ENCODE results near the gene WIF1.

The WIF1 gene, protein sequence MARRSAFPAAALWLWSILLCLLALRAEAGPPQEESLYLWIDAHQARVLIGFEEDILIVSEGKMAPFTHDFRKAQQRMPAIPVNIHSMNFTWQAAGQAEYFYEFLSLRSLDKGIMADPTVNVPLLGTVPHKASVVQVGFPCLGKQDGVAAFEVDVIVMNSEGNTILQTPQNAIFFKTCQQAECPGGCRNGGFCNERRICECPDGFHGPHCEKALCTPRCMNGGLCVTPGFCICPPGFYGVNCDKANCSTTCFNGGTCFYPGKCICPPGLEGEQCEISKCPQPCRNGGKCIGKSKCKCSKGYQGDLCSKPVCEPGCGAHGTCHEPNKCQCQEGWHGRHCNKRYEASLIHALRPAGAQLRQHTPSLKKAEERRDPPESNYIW

GRCh38 chr12:65121049-65121955, at the start of gene WIF1:
TSS of gene WIF1 (minus strand) at chr12:65121305. CDS start at chr12:65121191, 114 bp downstream.
- DNase-seq, result no peak

DNA sequence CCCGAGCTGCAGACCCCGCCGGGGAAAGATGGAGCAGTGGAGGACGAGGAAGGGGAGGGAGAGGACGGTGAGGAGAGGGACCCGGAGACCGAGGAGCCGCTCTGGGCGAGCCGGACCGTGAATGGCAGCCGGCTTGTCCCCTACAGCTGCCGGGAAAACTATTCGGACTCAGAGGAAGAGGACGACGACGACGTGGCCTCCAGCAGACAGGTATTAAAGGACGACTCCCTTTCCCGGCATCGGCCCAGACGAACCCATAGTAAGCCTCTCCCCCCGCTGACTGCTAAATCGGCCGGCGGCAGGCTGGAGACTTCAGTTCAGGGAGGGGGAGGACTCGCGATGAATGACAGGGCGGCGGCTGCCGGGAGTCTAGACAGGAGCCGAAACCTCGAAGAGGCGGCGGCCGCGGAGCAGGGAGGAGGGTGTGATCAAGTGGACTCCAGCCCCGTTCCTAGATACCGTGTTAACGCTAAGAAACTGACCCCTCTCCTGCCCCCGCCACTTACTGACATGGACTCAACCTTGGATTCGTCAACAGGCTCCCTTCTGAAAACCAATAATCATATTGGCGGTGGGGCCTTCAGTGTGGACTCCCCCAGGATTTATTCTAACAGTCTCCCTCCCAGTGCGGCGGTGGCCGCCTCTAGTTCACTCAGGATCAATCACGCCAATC, 49.2 kb upstream of the WIF1 start:
- DNase-seq, result peak; percentile 71

- DNase-seq, result peak; percentile 94
These were observed 48.5 kb upstream of the WIF1 start, which contains the start of gene LEMD3 for GRCh38 chr12:65169320-65170208. TSS of gene LEMD3 (plus strand) at chr12:65169583. CDS start at chr12:65169597, 14 bp downstream.

DNA sequence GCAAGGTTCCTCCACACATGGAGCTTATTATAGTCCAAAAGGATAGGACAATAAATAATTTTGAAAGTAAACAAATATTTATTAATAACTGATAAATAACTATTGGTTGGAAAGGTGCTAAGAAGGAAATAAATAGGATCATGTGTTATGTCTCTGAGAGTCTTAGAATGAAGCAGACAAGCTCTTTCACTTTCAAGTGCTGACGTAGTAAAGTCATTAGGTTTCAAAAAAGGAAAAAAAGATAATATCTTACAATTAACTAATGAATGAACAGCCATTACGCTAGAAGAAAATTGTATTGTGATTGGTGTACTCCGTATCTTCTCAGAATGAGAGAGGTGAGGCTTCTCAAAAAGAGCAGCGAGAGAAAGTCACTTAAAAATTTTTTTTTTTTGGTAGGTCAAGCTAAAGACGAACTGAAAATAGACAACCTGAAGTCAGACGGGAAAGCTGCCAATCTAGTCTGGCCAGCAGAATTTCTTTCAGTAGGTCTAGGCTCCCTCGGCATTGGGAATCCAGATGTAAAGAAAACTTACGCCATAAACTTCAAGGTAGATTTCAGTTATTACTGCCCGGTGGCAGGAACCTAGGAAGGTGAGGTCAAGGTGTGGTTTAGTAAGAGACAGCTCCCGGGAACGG, 47.7 kb upstream of the WIF1 start:
- DNase-seq, result no peak

DNA sequence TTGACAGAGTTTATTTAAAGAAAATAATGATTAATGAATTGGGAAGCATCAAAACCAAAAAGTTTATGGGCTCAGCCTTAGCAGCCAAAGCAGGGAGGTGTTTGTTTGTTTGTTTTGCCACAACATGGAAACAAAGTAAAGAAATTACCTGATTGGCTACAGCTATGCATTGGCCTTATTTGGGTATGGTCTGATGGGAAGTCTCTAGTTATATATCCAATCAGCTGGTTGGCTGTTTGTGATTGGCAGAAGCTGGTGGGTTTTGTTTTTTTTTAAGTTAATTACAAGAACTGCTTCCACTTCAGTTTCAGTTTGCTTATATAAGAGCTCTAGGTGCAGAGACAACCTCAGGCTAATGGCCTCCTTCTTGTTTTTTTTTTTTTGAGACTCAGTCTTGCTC, 43.7 kb upstream of the WIF1 start:
- DNase-seq, result no peak

GRCh38 chr12:65164244-65164643, 43.1 kb upstream of the WIF1 start:
- DNase-seq, result no peak

DNA sequence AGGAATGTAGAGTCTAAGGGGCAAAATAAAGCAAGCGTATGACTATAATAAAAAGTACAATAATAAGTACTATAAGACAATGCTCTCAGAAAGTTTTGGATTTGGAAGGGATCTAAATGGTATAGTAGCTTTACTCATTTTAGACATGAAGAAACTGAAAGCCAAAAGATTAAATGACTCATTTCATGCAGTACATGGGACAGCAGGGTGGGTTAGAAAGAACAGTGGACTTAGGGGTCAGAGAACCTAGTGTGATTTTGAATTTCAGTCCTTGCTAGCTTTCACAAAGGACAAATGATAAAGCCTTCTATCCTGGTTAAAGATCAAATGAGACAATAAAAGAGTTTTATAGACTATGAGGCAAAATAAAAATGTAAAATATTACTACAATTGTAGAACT, 41.5 kb upstream of the WIF1 start:
- no peak for DNase-seq

DNA sequence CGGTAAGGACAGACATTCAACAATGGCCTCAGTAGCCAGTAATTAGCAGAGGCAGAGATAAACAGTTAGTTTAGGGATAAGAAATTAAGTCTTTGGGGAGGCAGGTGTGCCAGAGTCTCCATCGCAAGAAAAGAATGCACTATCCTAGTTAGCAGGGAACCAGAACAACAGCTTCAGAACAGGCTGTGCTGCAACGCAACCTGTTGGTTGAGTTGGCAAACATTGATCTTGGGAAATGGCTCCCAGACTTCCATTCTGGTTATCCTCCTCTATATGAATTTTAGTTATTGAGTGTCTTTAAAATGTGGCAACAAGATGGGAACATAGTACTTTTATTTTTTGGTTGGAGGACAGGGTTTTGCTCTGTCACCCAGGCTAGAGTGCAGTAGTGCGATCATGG, 36.0 kb upstream of the WIF1 start:
- DNase-seq, result no peak

DNA sequence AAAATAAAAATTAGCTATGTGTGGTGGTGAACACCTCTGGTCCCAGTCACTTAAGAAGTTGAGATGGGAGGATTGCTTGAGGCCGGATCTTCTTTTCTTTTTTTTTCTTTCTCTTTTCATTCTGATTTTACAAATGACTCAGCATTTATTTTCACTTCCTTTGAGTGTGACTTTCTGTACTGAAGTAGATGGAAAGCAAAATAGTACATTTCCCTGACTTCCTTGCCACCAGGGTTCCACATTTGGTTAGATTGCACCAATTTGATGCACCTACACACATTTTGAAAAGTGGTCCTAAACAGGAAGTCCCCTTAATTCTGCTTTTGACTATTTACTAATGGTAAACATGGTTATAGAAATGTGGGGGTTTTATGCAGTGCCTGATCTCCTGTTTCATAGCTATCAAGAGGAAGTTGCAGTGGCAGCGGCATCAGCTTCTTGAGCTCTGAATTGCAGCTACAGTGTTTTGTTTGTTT, 35.3 kb upstream of the WIF1 start:
- no peak for DNase-seq

DNA sequence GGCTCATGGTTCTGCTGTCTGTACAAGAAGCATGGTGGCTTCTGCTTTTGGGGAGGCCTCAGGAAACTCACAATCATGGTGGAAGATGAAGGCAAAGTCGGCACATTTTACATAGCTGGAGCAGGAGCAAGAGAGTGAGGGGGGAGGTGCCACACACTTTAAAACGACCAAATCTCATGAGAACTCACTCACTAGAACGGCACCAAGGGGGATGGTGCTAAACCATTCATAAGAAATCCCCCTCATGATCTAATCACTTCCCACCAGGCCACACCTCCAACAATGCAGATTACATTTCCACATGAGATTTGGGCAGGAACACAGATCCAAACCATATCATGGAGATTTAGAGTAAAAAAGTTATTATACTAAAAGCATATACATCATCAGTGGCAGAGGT, 34.7 kb upstream of the WIF1 start:
- no peak for DNase-seq

DNA sequence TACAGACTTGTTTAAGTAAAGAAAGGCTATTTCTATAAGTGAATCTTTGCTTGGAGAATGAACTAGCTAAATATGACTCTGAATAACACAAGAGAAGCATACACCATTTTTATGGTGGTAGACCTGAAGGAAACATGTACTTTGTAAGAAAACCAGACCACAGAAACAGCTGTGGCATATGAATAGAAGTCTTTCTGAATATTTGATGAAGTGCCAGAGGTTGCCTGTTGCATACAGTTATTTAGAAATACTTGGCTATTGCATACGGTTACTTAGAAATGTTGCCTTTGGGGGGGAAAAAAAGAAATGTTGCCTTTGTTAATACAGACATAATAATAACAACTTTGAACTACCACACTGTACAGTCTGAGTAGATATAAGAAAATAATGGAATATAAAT, 31.5 kb upstream of the WIF1 start:
- no peak for DNase-seq

DNA sequence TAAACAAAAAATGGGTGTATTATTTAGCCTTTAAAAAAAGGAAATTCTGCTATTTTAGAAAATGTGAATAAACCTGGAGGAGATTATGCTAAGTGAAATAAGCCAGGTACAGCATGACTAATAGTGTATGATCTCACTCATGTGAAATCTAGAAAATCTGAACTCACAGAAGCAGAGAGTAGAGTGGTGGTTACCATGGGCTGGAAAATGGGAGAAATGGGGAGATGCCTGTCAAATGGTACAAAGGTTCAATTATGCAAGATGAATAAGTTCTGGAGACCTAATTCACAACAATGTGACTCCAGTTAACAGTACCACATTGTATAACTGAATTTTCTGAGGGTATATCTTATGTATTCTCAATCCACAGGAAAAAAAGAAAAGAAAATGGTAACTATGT, 30.9 kb upstream of the WIF1 start:
- no peak for DNase-seq

GRCh38 chr12:65147312-65147905, 26.3 kb upstream of the WIF1 start:
- no peak for DNase-seq

DNA sequence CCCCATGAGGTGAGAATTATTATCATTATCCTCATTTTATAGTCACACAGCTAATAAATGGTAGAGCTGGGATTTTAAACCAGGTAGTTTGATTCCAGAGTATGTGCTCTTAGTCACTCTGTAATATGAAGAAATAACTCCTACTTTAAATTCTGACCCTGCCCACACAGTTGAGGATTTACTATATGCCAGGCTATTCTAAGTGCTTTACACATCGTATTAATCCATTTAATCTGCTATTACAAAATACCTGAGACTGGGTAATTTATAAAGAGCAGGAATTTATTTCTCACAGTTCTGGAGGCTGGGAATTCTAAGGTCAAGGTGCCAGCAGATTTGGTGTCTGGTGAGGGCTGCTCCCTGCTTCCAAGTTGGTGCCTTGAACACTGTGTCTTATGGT, 19.6 kb upstream of the WIF1 start:
- no peak for DNase-seq

- DNase-seq, result no peak
These were observed 18.3 kb upstream of the WIF1 start for GRCh38 chr12:65139389-65139788.

- no peak for DNase-seq
These were observed 12.8 kb upstream of the WIF1 start for GRCh38 chr12:65133879-65134278.

DNA sequence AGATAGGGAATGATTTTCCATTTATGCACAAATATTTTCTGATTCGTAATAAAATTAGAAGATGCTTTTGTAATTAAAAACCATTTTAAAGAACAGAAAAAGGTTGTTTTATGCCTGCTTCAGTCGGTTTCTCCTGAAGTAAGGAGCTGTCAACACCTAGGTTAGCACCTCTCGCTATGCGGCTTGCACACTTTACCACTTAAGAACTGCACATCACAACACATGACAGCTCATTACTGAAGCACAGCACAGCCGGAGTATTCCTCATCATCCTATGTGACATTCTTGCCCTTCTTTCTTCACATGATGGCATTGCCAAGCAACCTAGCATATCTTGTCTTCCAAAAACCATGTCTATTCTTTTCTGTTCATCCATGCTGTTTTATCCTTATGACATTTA, 5.4 kb upstream of the WIF1 start:
- no peak for DNase-seq

DNA sequence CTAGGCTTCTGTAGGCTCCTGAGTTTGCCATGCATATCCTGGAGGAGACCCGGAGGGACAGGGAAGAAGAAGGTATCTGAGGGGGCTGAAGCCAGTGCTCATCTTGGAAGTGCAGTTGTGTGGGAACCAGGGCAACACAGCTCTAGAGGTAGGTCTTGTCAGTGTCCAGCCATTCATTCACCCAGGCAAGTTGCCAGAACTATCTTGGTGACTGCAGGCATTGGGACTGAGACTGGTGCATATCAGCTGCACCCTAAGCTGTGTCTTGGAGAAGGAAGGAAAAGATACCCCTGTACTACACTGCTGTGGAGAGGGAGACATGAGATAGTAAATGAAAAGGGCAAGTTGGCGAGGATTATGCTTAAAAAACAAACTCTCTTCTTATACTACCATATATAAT, 4.9 kb upstream of the WIF1 start:
- no peak for DNase-seq

DNA sequence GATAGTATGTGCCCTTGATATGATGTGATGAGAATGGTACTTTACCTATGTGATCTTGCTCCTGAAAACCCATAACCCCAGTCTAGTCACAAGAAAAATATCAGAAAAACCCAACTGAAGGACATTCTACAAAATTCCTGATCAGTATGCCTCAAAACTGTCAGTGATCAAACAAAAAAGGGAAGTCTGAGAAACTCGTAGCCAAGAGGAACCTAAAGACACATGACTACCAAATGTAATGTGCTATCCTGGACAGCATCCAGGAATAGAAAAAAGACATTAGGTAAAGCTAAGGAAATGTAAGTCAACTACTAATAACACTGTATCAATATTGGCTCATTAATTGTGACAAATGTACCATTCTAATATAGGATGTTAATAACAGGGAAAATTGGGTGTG, 4.1 kb upstream of the WIF1 start:
- no peak for DNase-seq

DNA sequence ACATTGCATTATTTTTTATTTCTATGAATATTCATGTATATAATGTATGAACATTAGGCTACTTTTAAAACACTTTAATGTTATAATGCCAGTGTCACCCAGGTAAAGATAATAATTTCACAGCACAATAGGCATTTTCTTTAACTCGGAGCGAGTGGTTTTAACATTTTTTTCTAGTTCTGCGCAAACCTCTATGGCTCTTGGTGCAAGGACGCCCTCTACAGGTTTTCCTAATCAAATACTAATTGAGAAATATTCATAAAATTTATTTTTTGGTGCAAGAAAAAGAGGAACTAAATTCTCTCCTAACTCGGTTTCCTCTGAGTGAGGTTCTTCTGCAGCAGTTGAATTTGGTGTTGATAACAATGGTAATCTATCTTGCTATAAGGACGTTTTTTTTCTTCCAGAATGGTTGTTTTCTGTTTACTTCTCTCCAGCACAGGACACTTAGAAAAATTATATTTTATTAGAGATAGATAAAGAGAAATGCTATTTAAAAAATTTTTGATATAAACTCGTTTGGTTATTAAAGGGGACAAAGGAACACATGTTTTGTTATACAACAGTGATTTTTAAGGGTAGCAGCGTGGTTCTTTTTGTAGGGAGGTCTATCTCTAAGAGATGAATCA, 2.4 kb upstream of the WIF1 start:
- no peak for DNase-seq

- no peak for DNase-seq
These were observed 1.6 kb upstream of the WIF1 start for GRCh38 chr12:65122703-65123102.

Data from CD4-positive, alpha-beta T cell treated with Interferon gamma for 1 hour (primary cell).